Osteoblast (primary cell): ENCODE measurements around the gene GPBP1L1. TPM values are rescaled to one million over a fixed set of nuclear protein-coding genes. Genes with fewer than 3 reads are reported as not detected.
A peak's percentile ranks its signal among the peaks of the same experiment; 100 is the strongest.

Experiments
- DNase-seq: peaks from one replicate; pipeline ENCODE4 v3.0.0; 2011; ENCODE audit warnings: low spot score, mixed read lengths; ENCODE audit not compliant: insufficient read length; ENCODE audit errors: missing footprints
- H2AFZ ChIP-seq: 2 replicates; pipeline ENCODE4 v1.6.0; 2011; ENCODE audit warnings: mild to moderate bottlenecking, low read length
- H3K27ac ChIP-seq: 2 replicates; pipeline ENCODE4 v1.5.1; 2011; ENCODE audit warnings: mild to moderate bottlenecking, low read depth, low read length, moderate library complexity
- H3K27me3 ChIP-seq: 2 replicates; pipeline ENCODE4 v1.6.0; 2012; ENCODE audit warnings: mild to moderate bottlenecking, control low read depth, inconsistent platforms, low read length, moderate library complexity; ENCODE audit not compliant: insufficient read depth
- H3K36me3 ChIP-seq: 2 replicates; pipeline ENCODE4 v1.5.1; 2011; ENCODE audit warnings: mild to moderate bottlenecking, low read length, control low read depth, moderate library complexity; ENCODE audit not compliant: insufficient read depth
- H3K4me1 ChIP-seq: 2 replicates; pipeline ENCODE4 v1.5.1; 2011; ENCODE audit warnings: mild to moderate bottlenecking, low read length, control low read depth, moderate library complexity; ENCODE audit not compliant: insufficient read depth
- H3K4me2 ChIP-seq: 2 replicates; pipeline ENCODE4 v1.6.0; 2011; ENCODE audit warnings: mild to moderate bottlenecking, low read length; ENCODE audit not compliant: insufficient read depth
- H3K4me3 ChIP-seq: fragments of 200-600 bp; sonication (generic); 3 replicates; pipeline ENCODE4 v1.5.1; 2012; ENCODE audit warnings: mild to moderate bottlenecking, low read length, inconsistent platforms; ENCODE audit not compliant: insufficient read depth
- H3K79me2 ChIP-seq: 2 replicates; pipeline ENCODE4 v1.6.0; 2012; ENCODE audit warnings: mild to moderate bottlenecking, low read length, control low read depth, inconsistent platforms; ENCODE audit not compliant: insufficient read depth
- H3K9me3 ChIP-seq: 2 replicates; pipeline ENCODE4 v1.5.1; 2011; ENCODE audit warnings: low read depth, low read length, control low read depth
- H4K20me1 ChIP-seq: 2 replicates; pipeline ENCODE4 v1.6.0; 2012; ENCODE audit warnings: mild to moderate bottlenecking, low read length, control low read depth; ENCODE audit not compliant: insufficient read depth
- total RNA-seq: library from RNA; depleted of rRNA; stranded (reverse); fragments of >200 nt; gene quantifications from 2 replicates; pipeline ENCODE4 v1.2.3, GENCODE V29; 2012
- TF ChIP-seq, protein P1 (sequence below): IDR thresholded peaks from 2 replicates; pipeline ENCODE4 v1.5.1; 2011; ENCODE audit warnings: mild to moderate bottlenecking, low read depth, low read length, moderate library complexity; ENCODE audit errors: extremely low read depth

GPBP1L1 gene
- total RNA-seq, 1 donor: 97.4 TPM

DNA sequence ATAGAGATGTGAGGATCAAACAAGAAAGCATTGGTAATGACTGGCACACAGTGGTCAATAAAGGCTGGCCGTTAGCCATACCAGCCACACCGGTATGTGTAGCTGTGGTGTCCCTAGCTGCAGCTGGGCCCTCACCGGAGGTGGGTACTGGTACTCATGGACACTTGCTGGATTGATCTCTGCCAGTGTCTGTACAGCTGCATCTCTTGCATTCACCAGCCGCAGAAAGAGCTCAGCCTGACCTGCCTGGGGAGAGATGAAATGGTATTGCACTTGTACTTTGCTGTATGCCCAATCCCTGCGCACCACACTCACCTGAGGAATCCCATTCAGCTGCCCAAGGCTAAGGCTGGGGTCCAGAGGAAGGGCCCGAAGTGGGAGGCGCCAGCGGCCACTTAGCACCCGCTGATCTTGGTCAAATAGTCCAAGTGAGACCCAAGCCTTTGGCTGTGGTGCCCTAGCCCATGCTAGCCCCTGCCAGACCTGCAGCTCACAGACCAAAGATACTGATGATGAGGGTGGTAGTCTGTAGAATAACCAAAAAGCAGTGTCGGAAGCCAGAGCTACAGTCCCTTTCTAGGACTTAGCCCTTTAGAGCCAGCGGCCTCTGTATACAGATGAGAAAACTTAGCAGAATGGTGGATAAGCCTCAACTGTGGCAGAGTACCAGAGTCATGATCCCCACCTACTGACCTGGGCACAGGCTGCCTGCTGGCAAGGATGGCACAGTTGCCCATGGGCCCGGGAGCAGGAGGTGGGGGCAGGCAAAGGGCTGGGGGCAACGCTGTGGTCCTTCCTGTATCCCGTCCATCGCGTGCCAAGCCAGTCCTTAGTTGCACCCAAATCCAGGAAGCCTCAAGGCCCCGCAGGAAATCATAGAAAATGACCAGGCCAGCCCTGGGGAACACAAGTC is 65.5 kb downstream of the GPBP1L1 start:
- Histone ChIP-seq H4K20me1 (peaks cover 2% of the 10 kb centered on the region), H3K27me3 (no peaks in the 10 kb centered on the region), H3K27ac (no peak overlapping the region), H3K4me3 (no peak overlapping the region), H3K4me2 (no peak overlapping the region), H3K9me3 (no peaks in the 10 kb centered on the region), H3K4me1 (no peaks in the 10 kb centered on the region), H2AFZ (no peak overlapping the region), H3K79me2 (no peaks in the 10 kb centered on the region), H3K36me3 (peaks cover 27% of the 10 kb centered on the region)
- DNase-seq: no peak
- TF ChIP-seq, protein P1, sequence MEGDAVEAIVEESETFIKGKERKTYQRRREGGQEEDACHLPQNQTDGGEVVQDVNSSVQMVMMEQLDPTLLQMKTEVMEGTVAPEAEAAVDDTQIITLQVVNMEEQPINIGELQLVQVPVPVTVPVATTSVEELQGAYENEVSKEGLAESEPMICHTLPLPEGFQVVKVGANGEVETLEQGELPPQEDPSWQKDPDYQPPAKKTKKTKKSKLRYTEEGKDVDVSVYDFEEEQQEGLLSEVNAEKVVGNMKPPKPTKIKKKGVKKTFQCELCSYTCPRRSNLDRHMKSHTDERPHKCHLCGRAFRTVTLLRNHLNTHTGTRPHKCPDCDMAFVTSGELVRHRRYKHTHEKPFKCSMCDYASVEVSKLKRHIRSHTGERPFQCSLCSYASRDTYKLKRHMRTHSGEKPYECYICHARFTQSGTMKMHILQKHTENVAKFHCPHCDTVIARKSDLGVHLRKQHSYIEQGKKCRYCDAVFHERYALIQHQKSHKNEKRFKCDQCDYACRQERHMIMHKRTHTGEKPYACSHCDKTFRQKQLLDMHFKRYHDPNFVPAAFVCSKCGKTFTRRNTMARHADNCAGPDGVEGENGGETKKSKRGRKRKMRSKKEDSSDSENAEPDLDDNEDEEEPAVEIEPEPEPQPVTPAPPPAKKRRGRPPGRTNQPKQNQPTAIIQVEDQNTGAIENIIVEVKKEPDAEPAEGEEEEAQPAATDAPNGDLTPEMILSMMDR: no peak

DNA sequence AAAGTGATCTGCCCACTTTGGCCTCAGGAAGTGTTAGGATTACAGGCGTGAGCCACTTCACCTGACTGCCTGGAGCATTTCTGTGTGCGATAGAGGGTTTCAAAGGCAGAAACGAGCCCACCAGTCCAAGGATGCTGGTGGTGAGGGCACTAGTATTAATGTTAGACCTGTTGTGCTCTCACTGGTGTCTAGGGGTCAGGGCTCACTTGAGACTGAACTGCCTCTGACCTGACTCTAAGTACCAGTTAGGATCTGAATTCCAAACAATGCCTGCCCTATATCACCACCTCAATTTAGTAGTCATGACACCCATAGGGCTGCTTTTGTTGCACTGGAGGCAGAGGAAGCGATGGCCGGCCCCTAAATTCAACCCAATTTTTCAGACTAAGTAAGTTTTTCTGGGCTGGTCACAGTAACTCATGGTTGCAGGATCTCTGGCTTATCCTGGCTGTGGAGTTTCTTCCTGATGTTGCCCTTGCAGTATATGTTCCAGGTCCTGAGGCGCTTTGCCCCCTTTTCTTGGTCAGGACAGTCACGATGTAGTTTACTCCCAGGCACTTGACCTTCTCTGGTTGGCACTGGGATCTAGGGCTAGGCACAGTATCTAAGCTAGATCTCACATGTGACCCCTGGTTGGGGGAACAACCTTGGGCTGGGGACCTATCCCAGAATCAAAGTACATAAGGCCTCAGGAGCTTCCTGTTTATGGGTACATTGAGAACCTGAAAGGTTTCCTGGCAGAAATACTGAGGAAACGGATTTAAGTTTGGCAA is 67.0 kb downstream of the GPBP1L1 start:
- Histone ChIP-seq H3K9me3 (no peaks in the 10 kb centered on the region), H3K4me2 (no peak overlapping the region), H2AFZ (no peak overlapping the region), H3K79me2 (no peaks in the 10 kb centered on the region), H3K36me3 (peaks cover 35% of the 10 kb centered on the region), H4K20me1 (peaks cover 2% of the 10 kb centered on the region), H3K27ac (no peak overlapping the region), H3K4me3 (no peak overlapping the region), H3K4me1 (no peaks in the 10 kb centered on the region), H3K27me3 (no peaks in the 10 kb centered on the region)
- TF ChIP-seq, protein P1: no peak
- DNase-seq: no peak

DNA sequence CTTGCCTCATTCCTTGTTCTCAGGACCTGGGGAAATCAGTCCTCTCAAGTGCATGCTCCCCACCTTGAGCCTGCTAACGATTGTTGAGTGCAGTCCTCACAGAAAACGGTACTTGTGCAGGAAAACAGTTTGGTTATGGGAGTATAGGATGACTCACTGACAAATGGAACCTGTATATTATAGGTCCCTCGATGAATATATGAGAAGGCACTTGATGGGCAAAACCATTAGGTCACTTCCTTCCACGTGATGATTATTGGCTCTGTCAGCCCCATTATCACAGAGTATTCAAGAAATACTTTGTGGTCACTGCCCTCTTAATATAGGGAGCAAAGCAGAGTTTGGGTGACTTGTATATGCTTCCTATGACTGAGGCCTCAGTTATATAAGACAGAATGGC is 68.7 kb downstream of the GPBP1L1 start:
- H2AFZ ChIP-seq: no peak overlapping the region
- peaks cover 36% of the 10 kb centered on the region for H3K36me3 ChIP-seq
- no peak overlapping the region for H3K4me3 ChIP-seq
- no peaks in the 10 kb centered on the region for H3K79me2 ChIP-seq
- no peak overlapping the region for H3K27ac ChIP-seq
- DNase-seq: peak; percentile 73
- no peaks in the 10 kb centered on the region for H3K27me3 ChIP-seq
- no peaks in the 10 kb centered on the region for H3K9me3 ChIP-seq
- H3K4me1 ChIP-seq: no peaks in the 10 kb centered on the region
- H4K20me1 ChIP-seq: no peaks in the 10 kb centered on the region
- TF ChIP-seq, protein P1: no peak
- H3K4me2 ChIP-seq: no peak overlapping the region

DNA sequence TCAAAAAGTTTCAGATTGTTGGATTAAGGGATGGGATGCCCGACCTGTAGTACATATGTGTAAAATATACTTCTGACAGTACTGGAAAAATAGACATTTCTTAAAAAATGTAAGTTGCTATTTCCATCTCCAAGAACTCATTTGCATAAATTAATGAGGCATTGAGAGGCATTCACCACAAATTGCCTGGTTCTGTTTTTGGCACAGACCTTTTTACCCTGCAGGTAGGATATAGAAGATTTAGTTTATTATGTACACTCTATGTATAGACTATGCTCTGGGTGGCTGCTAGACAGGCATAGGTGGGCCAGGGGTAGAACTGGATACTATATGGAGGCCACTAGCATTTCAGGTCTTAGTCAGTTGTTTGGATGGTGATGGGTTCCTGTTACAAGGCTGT is 70.4 kb downstream of the GPBP1L1 start:
- H3K9me3 ChIP-seq: no peaks in the 10 kb centered on the region
- no peaks in the 10 kb centered on the region for H3K79me2 ChIP-seq
- no peaks in the 10 kb centered on the region for H3K27me3 ChIP-seq
- TF ChIP-seq, protein P1: no peak
- no peak overlapping the region for H3K4me3 ChIP-seq
- no peak for DNase-seq
- peaks cover 43% of the 10 kb centered on the region for H3K36me3 ChIP-seq
- no peak overlapping the region for H2AFZ ChIP-seq
- no peaks in the 10 kb centered on the region for H4K20me1 ChIP-seq
- no peak overlapping the region for H3K4me2 ChIP-seq
- H3K4me1 ChIP-seq: no peaks in the 10 kb centered on the region
- no peak overlapping the region for H3K27ac ChIP-seq
